GM12891 (cell line): ENCODE results near the gene SPTSSB.

ENCODE experiments used
- DNase-seq: peaks from one replicate; pipeline ENCODE4 v3.0.0; 2011; ENCODE audit warnings: low spot score; ENCODE audit not compliant: insufficient read length
- FAIRE-seq: peaks from 2 replicates; lab custom pipeline; 2011; peaks lifted over from hg19 to GRCh38; lab: Jason Lieb, UNC
- PAX5 ChIP-seq: IDR thresholded peaks from 2 replicates; pipeline ENCODE4 v1.6.1; 2011; ENCODE audit warnings: low read length, moderate library complexity, mild to moderate bottlenecking; ENCODE audit not compliant: insufficient read depth, severe bottlenecking
- POLR2A ChIP-seq: IDR thresholded peaks from 2 replicates; pipeline ENCODE4 v1.6.1; 2011; ENCODE audit warnings: low read depth, low read length, control low read depth
- POLR2AphosphoS5 ChIP-seq: IDR thresholded peaks from 2 replicates; pipeline ENCODE4 v1.6.1; 2011; ENCODE audit warnings: low read depth, low read length, control low read depth
- POU2F2 ChIP-seq: IDR thresholded peaks from 2 replicates; pipeline ENCODE4 v1.6.1; 2011; ENCODE audit warnings: low read depth, mild to moderate bottlenecking, control low read depth, low read length, moderate library complexity
- SPI1 ChIP-seq: IDR thresholded peaks from 2 replicates; pipeline ENCODE4 v1.6.1; 2011; ENCODE audit warnings: low read depth, low read length, control low read depth
- TAF1 ChIP-seq: IDR thresholded peaks from 2 replicates; pipeline ENCODE4 v1.6.1; 2011; ENCODE audit warnings: low read depth, low read length, control low read depth

Gene SPTSSB

DNA sequence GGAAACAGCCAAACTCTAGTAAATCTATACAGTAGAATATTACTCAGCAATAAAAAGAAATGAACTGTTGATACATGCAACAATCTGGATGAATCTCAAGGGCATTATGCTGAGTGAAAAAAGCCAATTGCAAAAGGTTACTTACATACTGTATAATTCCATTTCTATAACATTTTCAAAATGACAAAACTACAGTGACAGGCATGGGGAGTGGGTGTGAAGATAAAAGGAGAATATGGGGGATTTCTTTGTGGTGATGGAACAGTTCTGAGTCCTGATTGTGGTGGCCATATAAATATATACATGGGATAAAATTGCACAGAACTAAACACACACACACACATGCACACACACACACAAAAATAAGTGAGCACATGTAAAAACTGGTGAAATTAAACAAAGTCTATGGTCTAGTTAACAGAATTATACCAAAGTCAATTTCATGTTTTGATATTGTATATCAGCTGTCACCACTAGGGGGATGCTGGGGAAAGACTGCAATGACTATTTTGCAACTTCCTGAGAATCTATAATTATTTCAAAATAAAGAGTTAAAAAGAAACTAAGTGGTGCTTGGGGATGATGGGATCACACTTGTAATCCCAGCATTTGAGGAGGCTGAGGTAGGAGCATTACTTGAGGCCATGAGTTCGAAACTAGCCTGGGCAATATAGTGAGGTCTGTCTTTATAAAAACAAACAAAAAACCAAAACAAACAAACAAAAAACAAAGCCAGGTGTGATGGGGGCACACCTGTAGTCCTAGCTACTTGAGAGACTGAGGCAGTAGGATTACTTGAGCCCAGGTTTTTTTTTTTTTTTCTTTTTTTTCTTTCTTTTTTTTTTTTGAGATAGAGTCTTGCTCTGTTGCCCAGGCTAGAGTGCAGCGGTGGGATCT, 66.0 kb downstream of the SPTSSB start:
- no peak for FAIRE-seq
- TF ChIP-seq POLR2A (no peak), POU2F2 (no peak), SPI1 (no peak), PAX5 (no peak), TAF1 (no peak), POLR2AphosphoS5 (no peak)
- DNase-seq, result no peak

GRCh38 chr3:161296814-161297213, 74.5 kb downstream of the SPTSSB start:
- TF ChIP-seq SPI1 (no peak), POLR2A (no peak), POLR2AphosphoS5 (no peak), TAF1 (no peak), POU2F2 (no peak), PAX5 (no peak)
- no peak for DNase-seq
- FAIRE-seq, result no peak

GRCh38 chr3:161295325-161295724, 76.0 kb downstream of the SPTSSB start:
- no peak for FAIRE-seq

More at GRCh38 chr3:161295325-161295724, 76.0 kb downstream of the SPTSSB start:
- no peak for DNase-seq
- TF ChIP-seq TAF1 (no peak), PAX5 (no peak), POU2F2 (no peak), POLR2AphosphoS5 (no peak), POLR2A (no peak), SPI1 (no peak)
